Smooth muscle cell (in vitro differentiated cells): ENCODE data around the gene NHERF1. TPM values are rescaled to one million over a fixed set of nuclear protein-coding genes. Genes with fewer than 3 reads are reported as not detected.

ENCODE experiments used
- DNase-seq: peaks from one replicate; lab custom pipeline; 2025; ENCODE audit not compliant: unreplicated experiment; lab: John Stamatoyannopoulos, UW
- H2AFZ ChIP-seq: fragments of 200-600 bp; sonication (generic); 2 replicates; pipeline ENCODE4 v1.6.0; 2016; ENCODE audit warnings: antibody characterized with exemption, low read depth, mild to moderate bottlenecking
- H3F3A ChIP-seq: fragments of 200-600 bp; sonication (generic); 2 replicates; pipeline ENCODE4 v1.6.0; 2017; ENCODE audit warnings: antibody characterized with exemption, low read depth
- H3K27ac ChIP-seq: fragments of 200-600 bp; sonication (generic); 2 replicates; pipeline ENCODE4 v1.5.1; 2016; ENCODE audit warnings: low read depth, mild to moderate bottlenecking
- H3K27me3 ChIP-seq: fragments of 200-600 bp; sonication (generic); 2 replicates; pipeline ENCODE4 v1.6.1; 2016; ENCODE audit warnings: low read depth, mild to moderate bottlenecking
- H3K36me3 ChIP-seq: fragments of 200-600 bp; sonication (generic); 2 replicates; pipeline ENCODE4 v1.5.1; 2016; ENCODE audit warnings: low read depth
- H3K4me1 ChIP-seq: fragments of 200-600 bp; sonication (generic); 2 replicates; pipeline ENCODE4 v1.5.1; 2016; ENCODE audit warnings: low read depth
- H3K4me2 ChIP-seq: fragments of 200-600 bp; sonication (generic); 2 replicates; pipeline ENCODE4 v1.6.0; 2016; ENCODE audit warnings: mild to moderate bottlenecking
- H3K4me3 ChIP-seq: fragments of 200-600 bp; sonication (generic); 2 replicates; pipeline ENCODE4 v1.5.1; 2016; ENCODE audit warnings: mild to moderate bottlenecking
- H3K79me2 ChIP-seq: fragments of 200-600 bp; sonication (generic); 2 replicates; pipeline ENCODE4 v1.6.0; 2016; ENCODE audit warnings: low read depth, mild to moderate bottlenecking
- H3K9ac ChIP-seq: fragments of 200-600 bp; sonication (generic); 2 replicates; pipeline ENCODE4 v1.6.0; 2016; ENCODE audit warnings: low read depth
- H3K9me3 ChIP-seq: fragments of 200-600 bp; sonication (generic); replicated peaks from 2 replicates; pipeline ENCODE4 v1.5.1; 2016; ENCODE audit warnings: low read depth
- H4K20me1 ChIP-seq: fragments of 200-600 bp; sonication (generic); 2 replicates; pipeline ENCODE4 v1.6.0; 2016; ENCODE audit warnings: low read depth
- CTCF ChIP-seq: fragments of 200-600 bp; sonication (generic); IDR thresholded peaks from 2 replicates; pipeline ENCODE4 v1.5.1; 2017; ENCODE audit warnings: borderline replicate concordance, mild to moderate bottlenecking, antibody characterized with exemption; ENCODE audit not compliant: insufficient read depth, poor library complexity, severe bottlenecking
- WGBS: methylation state at CpG from one replicate; pipeline ENCODE4 v1.1.7; 2016; ENCODE audit warnings: low lambda C conversion rate; 5-methylcytosine and 5-hydroxymethylcytosine counted together
- polyA plus RNA-seq: library from polyadenylated mRNA; unstranded; fragments of >200 nt; fragmentation: Nextera tagmentation; extraction: Ambion mirVana; gene quantifications from 2 replicates; pipeline ENCODE4 v1.2.1, GENCODE V29; 2016
- total RNA-seq: library from RNA; depleted of rRNA; stranded (reverse); fragments of >200 nt; gene quantifications from 2 replicates; pipeline ENCODE4 v1.2.3, GENCODE V29; 2014

Gene NHERF1
- total and polyA plus RNA-seq, 2 experiments from 2014 or later = 23.2 to 31.9 TPM

GRCh38 chr17:74790161-74791058 lies 42.0 kb downstream of the NHERF1 start:
- no peak for DNase-seq
- no peaks in the 10 kb centered on the region for H3K36me3 ChIP-seq
- no peaks in the 10 kb centered on the region for H3K9me3 ChIP-seq
- H3K4me1 ChIP-seq = no peaks in the 10 kb centered on the region
- H3K79me2 ChIP-seq = no peaks in the 10 kb centered on the region
- H3K27ac ChIP-seq = no peak overlapping the region
- H3K4me2 ChIP-seq = no peak overlapping the region
- 93% methylated on average over 21 of the region's 21 CpGs for WGBS
- no peaks in the 10 kb centered on the region for H3F3A ChIP-seq
- no peak for TF ChIP-seq CTCF
- no peak overlapping the region for H2AFZ ChIP-seq
- H3K9ac ChIP-seq = no peak overlapping the region
- H3K27me3 ChIP-seq = no peaks in the 10 kb centered on the region
- no peak overlapping the region for H3K4me3 ChIP-seq
- H4K20me1 ChIP-seq = peaks cover 16% of the 10 kb centered on the region

GRCh38 chr17:74792586-74793105 lies 44.2 kb downstream of the NHERF1 start:
- no peaks in the 10 kb centered on the region for H4K20me1 ChIP-seq
- no peak for TF ChIP-seq CTCF
- H3K36me3 ChIP-seq = no peaks in the 10 kb centered on the region
- H3K4me1 ChIP-seq = no peaks in the 10 kb centered on the region
- no peaks in the 10 kb centered on the region for H3F3A ChIP-seq
- H3K9me3 ChIP-seq = no peaks in the 10 kb centered on the region
- DNase-seq = no peak
- no peak overlapping the region for H3K4me3 ChIP-seq
- 96% methylated on average over 12 of the region's 12 CpGs for WGBS
- H3K27me3 ChIP-seq = no peaks in the 10 kb centered on the region
- H3K4me2 ChIP-seq = no peak overlapping the region
- H2AFZ ChIP-seq = no peak overlapping the region
- no peak overlapping the region for H3K9ac ChIP-seq
- no peak overlapping the region for H3K27ac ChIP-seq
- no peaks in the 10 kb centered on the region for H3K79me2 ChIP-seq

- Histone ChIP-seq H2AFZ (no peak overlapping the region), H3K4me2 (no peak overlapping the region), H3F3A (no peaks in the 10 kb centered on the region), H3K9ac (no peak overlapping the region), H3K27me3 (no peaks in the 10 kb centered on the region), H4K20me1 (peaks cover 6% of the 10 kb centered on the region), H3K4me3 (no peak overlapping the region), H3K27ac (no peak overlapping the region), H3K4me1 (no peaks in the 10 kb centered on the region), H3K9me3 (no peaks in the 10 kb centered on the region), H3K79me2 (no peaks in the 10 kb centered on the region), H3K36me3 (no peaks in the 10 kb centered on the region)
- WGBS = 96% methylated on average over 18 of the region's 18 CpGs
- TF ChIP-seq CTCF = no peak
- DNase-seq = no peak
Observed at GRCh38 chr17:74795327-74796020, 47.0 kb downstream of the NHERF1 start.
